GM23338 (cell line): ENCODE measurements around the gene NUDT2. TPM values are rescaled to one million over a fixed set of nuclear protein-coding genes. Genes with fewer than 3 reads are reported as not detected.

Experiments
- polyA plus RNA-seq: library from polyadenylated mRNA; unstranded; fragments of >200 nt; fragmentation: Nextera tagmentation; extraction: Ambion mirVana; gene quantifications from 2 replicates; pipeline ENCODE4 v1.2.1, GENCODE V29; 2016
- small RNA-seq: library from RNA; depleted of rRNA; stranded (forward); fragments of <200 nt; gene quantifications from one replicate; pipeline ENCODE3, GENCODE V24; 2014; ENCODE audit warnings: low replicate concordance
- total RNA-seq: library from RNA; depleted of rRNA; stranded (reverse); fragments of >200 nt; shearing (Covaris generic); gene quantifications from 2 replicates; pipeline ENCODE4 v1.2.3, GENCODE V29; 2014; rRNA removed

Gene NUDT2
- total and polyA plus RNA-seq, 2 experiments from 2014 or later, result 9.5 to 16.4 TPM

Small RNAs within 50 kb of the gene (small RNA-seq; reads per million reads assigned to genes)
- not detected for gene RF00019
- gene RNU2-50P, result 0.70 reads per million, percentile 48 among the genes with 10 or more reads in this experiment

Other genes starting within 250 kb of the NUDT2 start
- 20.7 and 27.5 TPM in 2 replicates for gene DCAF12, start 202.9 kb upstream of the NUDT2 start, total RNA-seq
- 8.9 and 9.5 TPM in 2 replicates for gene DCAF12, start 202.9 kb upstream of the NUDT2 start, polyA plus RNA-seq
- gene UBAP1, start 150.5 kb upstream of the NUDT2 start, total RNA-seq, result 20.7 and 24.9 TPM in 2 replicates
- 16.8 and 17.4 TPM in 2 replicates for gene UBAP1, start 150.5 kb upstream of the NUDT2 start, polyA plus RNA-seq
- 4.4 and 4.7 TPM in 2 replicates for gene KIF24, start 301 bp upstream of the NUDT2 start, total RNA-seq
- gene KIF24, start 301 bp upstream of the NUDT2 start, polyA plus RNA-seq, result 1.0 and 1.3 TPM in 2 replicates
- gene MYORG, start 47.3 kb downstream of the NUDT2 start, total RNA-seq, result 4.9 and 7.3 TPM in 2 replicates
- 1.3 and 1.5 TPM in 2 replicates for gene MYORG, start 47.3 kb downstream of the NUDT2 start, polyA plus RNA-seq
- 6.1 and 7.2 TPM in 2 replicates for gene FAM219A, start 129.0 kb downstream of the NUDT2 start, total RNA-seq
- 3.3 and 3.8 TPM in 2 replicates for gene FAM219A, start 129.0 kb downstream of the NUDT2 start, polyA plus RNA-seq
- 0.19 and 1.0 TPM in 2 replicates for gene DNAI1, start 129.2 kb downstream of the NUDT2 start, total RNA-seq
- gene DNAI1, start 129.2 kb downstream of the NUDT2 start, polyA plus RNA-seq, result 0.82 and 1.1 TPM in 2 replicates
- 9.2 and 13.8 TPM in 2 replicates for gene ENHO, start 193.4 kb downstream of the NUDT2 start, total RNA-seq
- gene ENHO, start 193.4 kb downstream of the NUDT2 start, polyA plus RNA-seq, result 17.5 and 19.7 TPM in 2 replicates